ENCODE results near the gene EIF4G1. TPM values are rescaled to one million over a fixed set of nuclear protein-coding genes. Genes with fewer than 3 reads are reported as not detected.
A peak's percentile ranks its signal among the peaks of the same experiment; 100 is the strongest.

The EIF4G1 gene
- total RNA-seq, 1 experiment from 2014 or later: 211 TPM

DNA sequence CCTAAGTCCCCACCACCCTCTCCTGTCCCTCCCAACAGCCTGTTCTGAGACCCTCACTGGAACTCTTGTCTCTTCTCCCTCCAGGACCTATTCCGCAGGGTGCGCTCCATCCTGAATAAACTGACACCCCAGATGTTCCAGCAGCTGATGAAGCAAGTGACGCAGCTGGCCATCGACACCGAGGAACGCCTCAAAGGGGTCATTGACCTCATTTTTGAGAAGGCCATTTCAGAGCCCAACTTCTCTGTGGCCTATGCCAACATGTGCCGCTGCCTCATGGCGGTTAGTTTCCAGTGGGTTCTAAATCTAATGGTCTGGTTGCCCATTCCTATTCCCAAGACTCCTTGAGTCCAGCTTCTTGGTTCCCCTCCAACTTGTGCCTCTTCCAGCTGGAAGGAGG is 9.3 kb downstream of the EIF4G1 start:
- in situ Hi-C loops (cut with HindIII; ENCODE audit: low pct_unique_long_range_greater_than_20kb, low sequenced_read_pairs): no loop called here
- DNase-seq (ENCODE audit: low read depth, low spot score): no peak

DNA sequence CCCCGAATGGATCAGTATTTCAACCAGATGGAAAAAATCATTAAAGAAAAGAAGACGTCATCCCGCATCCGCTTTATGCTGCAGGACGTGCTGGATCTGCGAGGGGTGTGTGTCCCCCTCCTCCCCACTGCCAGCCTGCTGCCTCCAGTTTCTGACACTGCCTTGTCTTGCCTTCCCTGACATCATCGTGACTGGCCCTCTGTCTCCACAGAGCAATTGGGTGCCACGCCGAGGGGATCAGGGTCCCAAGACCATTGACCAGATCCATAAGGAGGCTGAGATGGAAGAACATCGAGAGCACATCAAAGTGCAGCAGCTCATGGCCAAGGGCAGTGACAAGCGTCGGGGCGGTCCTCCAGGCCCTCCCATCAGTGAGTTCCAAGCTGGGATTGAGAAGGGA is 10.9 kb downstream of the EIF4G1 start:
- in situ Hi-C loops (cut with HindIII; ENCODE audit: low pct_unique_long_range_greater_than_20kb, low sequenced_read_pairs): no loop called here

GRCh38 chr3:184325715-184326369 is 11.4 kb downstream of the EIF4G1 start:
- no peak for DNase-seq (ENCODE audit: low read depth, low spot score)
- in situ Hi-C loops (cut with HindIII; ENCODE audit: low pct_unique_long_range_greater_than_20kb, low sequenced_read_pairs): no loop called here

More for the DNA sequence above, 10.9 kb downstream of the EIF4G1 start:
- DNase-seq (ENCODE audit: low read depth, low spot score): no peak

- no peak for DNase-seq (ENCODE audit: low read depth, low spot score)
- in situ Hi-C loops (cut with HindIII; ENCODE audit: low pct_unique_long_range_greater_than_20kb, low sequenced_read_pairs): no loop called here
These were observed 12.8 kb downstream of the EIF4G1 start for GRCh38 chr3:184327171-184327570.

DNA sequence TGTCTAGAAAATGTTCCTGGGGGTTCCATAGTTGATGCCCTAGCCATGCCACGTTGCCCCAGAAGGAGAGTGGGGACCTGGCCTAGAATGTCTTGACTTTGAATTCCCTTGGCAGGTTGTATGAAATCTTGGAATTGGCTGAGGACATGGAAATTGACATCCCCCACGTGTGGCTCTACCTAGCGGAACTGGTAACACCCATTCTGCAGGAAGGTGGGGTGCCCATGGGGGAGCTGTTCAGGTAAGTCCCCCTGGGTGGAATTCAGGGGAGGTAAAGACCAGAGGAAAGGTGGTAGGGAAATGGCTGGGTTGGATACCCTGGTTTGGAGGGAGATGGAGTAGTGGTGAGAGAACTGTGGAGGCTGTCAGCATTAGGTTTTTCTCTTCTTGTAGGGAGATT is 14.1 kb downstream of the EIF4G1 start:
- no peak for DNase-seq (ENCODE audit: low read depth, low spot score)
- in situ Hi-C loops (cut with HindIII; ENCODE audit: low pct_unique_long_range_greater_than_20kb, low sequenced_read_pairs): no loop called here

- DNase-seq (ENCODE audit: low read depth, low spot score): no peak
- in situ Hi-C loops (cut with HindIII; ENCODE audit: low pct_unique_long_range_greater_than_20kb, low sequenced_read_pairs): no loop called here
These were observed 18.1 kb downstream of the EIF4G1 start for GRCh38 chr3:184332370-184333090.

GRCh38 chr3:184333190-184333589 is 18.8 kb downstream of the EIF4G1 start:
- in situ Hi-C loops (cut with HindIII; ENCODE audit: low pct_unique_long_range_greater_than_20kb, low sequenced_read_pairs): no loop called here
- DNase-seq (ENCODE audit: low read depth, low spot score): no peak

DNA sequence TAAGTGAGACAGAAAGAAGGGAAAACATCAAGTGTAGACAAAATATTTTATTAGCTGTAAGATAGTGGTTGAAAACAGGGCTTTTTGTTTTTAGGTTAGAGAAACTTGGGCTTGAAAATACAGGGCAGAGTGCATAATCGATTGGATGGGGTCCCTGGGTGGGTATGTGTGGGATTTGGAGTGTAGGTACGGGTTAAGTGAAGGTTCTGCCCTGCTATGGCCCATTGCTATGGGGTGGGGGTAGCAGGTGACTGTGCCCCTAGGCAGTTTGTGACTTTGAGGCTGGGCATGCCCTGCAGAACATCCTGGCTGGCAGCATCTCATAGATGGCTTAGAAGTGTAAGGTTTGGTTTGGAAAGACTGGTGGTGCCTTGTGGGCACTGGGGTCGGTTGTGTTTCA is 19.3 kb downstream of the EIF4G1 start:
- in situ Hi-C loops (cut with HindIII; ENCODE audit: low pct_unique_long_range_greater_than_20kb, low sequenced_read_pairs): no loop called here
- DNase-seq (ENCODE audit: low read depth, low spot score): no peak

DNA sequence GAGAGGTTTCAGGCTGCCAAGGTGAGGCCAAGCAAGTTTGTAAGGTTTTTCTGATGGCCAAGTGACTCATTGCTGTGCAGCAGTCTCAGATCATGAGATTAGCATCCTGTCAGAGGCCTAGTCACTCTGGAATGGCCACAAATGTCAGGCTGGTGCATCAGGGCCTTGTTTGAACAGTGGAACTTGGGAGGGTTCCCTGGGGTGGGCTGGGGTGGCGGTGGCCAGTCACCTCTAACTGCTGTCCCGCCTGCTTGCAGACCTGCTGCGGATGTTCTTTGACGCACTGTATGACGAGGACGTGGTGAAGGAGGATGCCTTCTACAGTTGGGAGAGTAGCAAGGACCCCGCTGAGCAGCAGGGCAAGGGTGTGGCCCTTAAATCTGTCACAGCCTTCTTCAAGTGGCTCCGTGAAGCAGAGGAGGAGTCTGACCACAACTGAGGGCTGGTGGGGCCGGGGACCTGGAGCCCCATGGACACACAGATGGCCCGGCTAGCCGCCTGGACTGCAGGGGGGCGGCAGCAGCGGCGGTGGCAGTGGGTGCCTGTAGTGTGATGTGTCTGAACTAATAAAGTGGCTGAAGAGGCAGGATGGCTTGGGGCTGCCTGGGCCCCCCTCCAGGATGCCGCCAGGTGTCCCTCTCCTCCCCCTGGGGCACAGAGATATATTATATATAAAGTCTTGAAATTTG is 20.2 kb downstream of the EIF4G1 start:
- DNase-seq (ENCODE audit: low read depth, low spot score): no peak
- in situ Hi-C loops (cut with HindIII; ENCODE audit: low pct_unique_long_range_greater_than_20kb, low sequenced_read_pairs): no loop called here

GRCh38 chr3:184335291-184335660 is 20.9 kb downstream of the EIF4G1 start:
- no peak for DNase-seq (ENCODE audit: low read depth, low spot score)
- in situ Hi-C loops (cut with HindIII; ENCODE audit: low pct_unique_long_range_greater_than_20kb, low sequenced_read_pairs): no loop called here

- in situ Hi-C loops (cut with HindIII; ENCODE audit: low pct_unique_long_range_greater_than_20kb, low sequenced_read_pairs): no loop called here
- peak; percentile 70 for DNase-seq (ENCODE audit: low read depth, low spot score)
These were observed 21.5 kb downstream of the EIF4G1 start for GRCh38 chr3:184335661-184336546.

DNA sequence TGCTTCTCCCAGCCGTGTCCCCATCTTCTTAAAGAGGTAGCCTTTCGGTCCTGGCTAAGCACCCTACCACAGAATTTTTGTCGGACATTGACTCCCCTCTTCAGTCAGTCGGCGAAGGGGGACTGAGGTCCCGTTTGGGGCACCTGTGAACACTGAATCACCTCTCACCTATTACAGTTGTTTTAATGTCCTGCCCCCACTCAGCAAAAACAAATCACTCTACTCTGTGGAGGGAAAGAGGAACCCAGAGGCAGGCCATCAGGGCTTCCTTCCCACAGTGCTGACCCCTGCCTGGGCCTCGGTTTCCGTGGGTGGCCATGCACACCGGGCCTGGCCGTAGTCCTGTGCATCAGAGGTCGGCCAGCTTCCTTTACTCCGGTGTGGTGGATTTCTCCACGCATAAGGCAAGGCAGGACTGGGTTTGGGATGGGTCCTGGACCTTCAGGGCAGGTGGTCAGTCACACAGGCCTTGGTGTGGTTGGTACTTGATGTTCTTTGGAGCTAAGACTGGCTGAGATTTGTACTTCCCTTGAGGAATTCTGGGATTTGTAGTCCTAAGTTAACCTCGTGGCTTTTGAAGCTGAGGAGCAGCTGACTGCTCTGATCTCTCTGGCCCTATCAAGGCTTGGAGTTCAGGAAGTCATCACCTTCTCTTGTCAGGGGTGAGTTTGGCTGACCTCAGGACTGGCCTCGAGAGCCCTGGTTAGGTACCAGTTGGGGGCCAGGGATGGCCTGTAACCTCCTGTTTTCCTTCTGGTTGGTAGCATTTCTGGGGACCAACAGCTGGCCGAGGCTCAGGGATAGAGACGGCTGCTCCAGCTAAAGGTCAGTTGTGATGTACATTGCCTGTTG is 22.4 kb downstream of the EIF4G1 start:
- in situ Hi-C loops (cut with HindIII; ENCODE audit: low pct_unique_long_range_greater_than_20kb, low sequenced_read_pairs): no loop called here
- peak; percentile 76 for DNase-seq (ENCODE audit: low read depth, low spot score)

DNA sequence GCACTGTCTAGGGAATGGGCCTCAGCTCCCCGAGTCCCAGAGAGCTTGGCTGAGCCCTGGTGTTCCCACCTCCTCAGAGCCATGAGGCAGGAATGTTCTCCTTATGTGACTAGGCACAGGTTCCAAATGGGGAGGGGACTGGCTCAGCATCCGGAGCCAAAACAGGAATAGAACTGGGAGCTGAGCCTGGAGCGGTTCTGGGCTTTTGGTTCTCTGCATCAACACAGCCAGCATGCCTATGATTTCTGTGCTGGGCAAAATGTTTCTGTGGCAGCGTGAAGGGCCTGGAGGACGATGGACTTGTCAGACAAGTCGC is 23.0 kb downstream of the EIF4G1 start, which contains the start of gene FAM131A:
Gene FAM131A (plus strand): TSS at position 202 of the 316 bp plus-strand sequence. CDS start 31 bp downstream, at position 233.
- no peak for DNase-seq (ENCODE audit: low read depth, low spot score)
- in situ Hi-C loops (cut with HindIII; ENCODE audit: low pct_unique_long_range_greater_than_20kb, low sequenced_read_pairs): no loop called here

DNA sequence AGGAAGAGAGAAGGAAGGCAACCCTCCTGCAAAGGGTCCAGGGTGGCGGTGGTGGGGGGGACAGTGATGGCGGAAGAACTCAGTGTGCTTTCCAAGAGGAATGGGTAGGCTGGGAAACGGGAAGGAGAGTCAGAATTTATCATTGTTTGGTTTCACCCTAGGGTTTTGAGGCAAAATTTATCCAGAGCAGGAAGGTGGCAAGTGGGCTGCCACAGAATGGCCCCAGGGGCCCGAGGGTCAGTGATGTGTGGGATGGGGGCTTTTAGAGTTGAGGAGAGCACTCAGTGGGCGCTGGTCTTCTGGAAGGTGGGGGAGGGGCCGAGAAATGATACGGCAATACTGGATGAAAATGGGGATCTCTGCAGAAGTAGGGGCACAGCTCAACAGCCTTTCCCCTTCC is 23.6 kb downstream of the EIF4G1 start:
- in situ Hi-C loops (cut with HindIII; ENCODE audit: low pct_unique_long_range_greater_than_20kb, low sequenced_read_pairs): no loop called here
- DNase-seq (ENCODE audit: low read depth, low spot score): no peak

- in situ Hi-C loops (cut with HindIII; ENCODE audit: low pct_unique_long_range_greater_than_20kb, low sequenced_read_pairs): no loop called here
- DNase-seq (ENCODE audit: low read depth, low spot score): no peak
These were observed 24.1 kb downstream of the EIF4G1 start for GRCh38 chr3:184338511-184338945.

- in situ Hi-C loops (cut with HindIII; ENCODE audit: low pct_unique_long_range_greater_than_20kb, low sequenced_read_pairs): no loop called here
- no peak for DNase-seq (ENCODE audit: low read depth, low spot score)
These were observed 24.6 kb downstream of the EIF4G1 start for GRCh38 chr3:184339001-184339400.
